Measurements from ENCODE around the gene AMN1.

GRCh38 chr12:31737345-31737744 is 8.5 kb upstream of the AMN1 start:
- TF ChIP-seq POLR2AphosphoS5 (IDR thresholded peaks at IDR 0.05; ENCODE audit: low read depth) (no peak), CTCF (conservative IDR thresholded peaks at IDR 0.05; ENCODE audit: low read depth in 2 of 2) (no peak), REST (IDR thresholded peaks at IDR 0.05; ENCODE audit: unreplicated experiment) (no peak), CREB1 (CRISPR knock-in tag; IDR thresholded peaks at IDR 0.05; ENCODE audit: low read depth) (no peak), EZH2 (IDR thresholded peaks at IDR 0.05; ENCODE audit: low read depth, unreplicated experiment) (no peak), ZNF114 (CRISPR knock-in tag; IDR thresholded peaks at IDR 0.05) (no peak), EZH2phosphoT487 (IDR thresholded peaks at IDR 0.05; ENCODE audit: unreplicated experiment) (no peak), JUNB (IDR thresholded peaks at IDR 0.05; ENCODE audit: unreplicated experiment) (no peak)
- TF ChIP-seq, protein P1, sequence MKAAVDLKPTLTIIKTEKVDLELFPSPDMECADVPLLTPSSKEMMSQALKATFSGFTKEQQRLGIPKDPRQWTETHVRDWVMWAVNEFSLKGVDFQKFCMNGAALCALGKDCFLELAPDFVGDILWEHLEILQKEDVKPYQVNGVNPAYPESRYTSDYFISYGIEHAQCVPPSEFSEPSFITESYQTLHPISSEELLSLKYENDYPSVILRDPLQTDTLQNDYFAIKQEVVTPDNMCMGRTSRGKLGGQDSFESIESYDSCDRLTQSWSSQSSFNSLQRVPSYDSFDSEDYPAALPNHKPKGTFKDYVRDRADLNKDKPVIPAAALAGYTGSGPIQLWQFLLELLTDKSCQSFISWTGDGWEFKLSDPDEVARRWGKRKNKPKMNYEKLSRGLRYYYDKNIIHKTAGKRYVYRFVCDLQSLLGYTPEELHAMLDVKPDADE (IDR thresholded peaks at IDR 0.05), result no peak
